Keratinocyte (primary cell): ENCODE data around the gene CRACR2B. TPM values are rescaled to one million over a fixed set of nuclear protein-coding genes. Genes with fewer than 3 reads are reported as not detected.
A peak's percentile ranks its signal among the peaks of the same experiment; 100 is the strongest.

Experiments used
- DNase-seq: peaks from one replicate; pipeline ENCODE4 v3.0.0-alpha.2; 2011; ENCODE audit warnings: low read depth, missing footprints, low spot score
- FAIRE-seq: peaks from 2 replicates; lab custom pipeline; 2011; peaks lifted over from hg19 to GRCh38; lab: Jason Lieb, UNC
- H2AFZ ChIP-seq: 2 replicates; pipeline ENCODE4 v1.6.0; 2012; ENCODE audit warnings: low read length, control low read depth, inconsistent platforms; ENCODE audit not compliant: control insufficient read depth
- H3K27ac ChIP-seq: 2 replicates; pipeline ENCODE4 v1.5.1; 2011; ENCODE audit warnings: low read length; ENCODE audit not compliant: control insufficient read depth, insufficient read depth
- H3K27me3 ChIP-seq: 3 replicates; pipeline ENCODE4 v1.6.0; 2011; ENCODE audit warnings: low read length; ENCODE audit not compliant: control insufficient read depth, insufficient read depth; ENCODE audit errors: extremely low read depth
- H3K36me3 ChIP-seq, 2 experiments: 2 replicates in 1 of 2; 3 replicates in 1 of 2; pipeline ENCODE4 v1.5.1; 2011; ENCODE audit warnings: low read length in 2 of 2, mild to moderate bottlenecking in 1 of 2; ENCODE audit not compliant: control insufficient read depth in 2 of 2, insufficient read depth in 2 of 2; ENCODE audit errors: extremely low read depth in 1 of 2
- H3K4me1 ChIP-seq: 3 replicates; pipeline ENCODE4 v1.5.1; 2011; ENCODE audit warnings: low read length; ENCODE audit not compliant: control insufficient read depth, insufficient read depth; ENCODE audit errors: extremely low read depth
- H3K4me2 ChIP-seq: 3 replicates; pipeline ENCODE4 v1.6.0; 2011; ENCODE audit warnings: low read depth, low read length; ENCODE audit not compliant: control insufficient read depth, insufficient read depth; ENCODE audit errors: extremely low read depth
- H3K4me3 ChIP-seq, 3 experiments: fragments of 200-600 bp in 1 of 3; sonication (generic) in 1 of 3; 2 replicates in 2 of 3; 3 replicates in 1 of 3; pipeline ENCODE4 v1.5.1; 2011 to 2016; ENCODE audit warnings: low read length in 3 of 3, mild to moderate bottlenecking in 3 of 3, control low read depth in 2 of 3, inconsistent platforms in 1 of 3, low read depth in 1 of 3, mixed read lengths in 1 of 3, mixed run types in 1 of 3, moderate library complexity in 1 of 3; ENCODE audit not compliant: control insufficient read depth in 2 of 3, insufficient read depth in 2 of 3; ENCODE audit errors: extremely low read depth in 1 of 3
- H3K79me2 ChIP-seq: 2 replicates; pipeline ENCODE4 v1.6.0; 2012; ENCODE audit warnings: low read length; ENCODE audit not compliant: control insufficient read depth, insufficient read depth
- H3K9ac ChIP-seq: 3 replicates; pipeline ENCODE4 v1.6.0; 2011; ENCODE audit warnings: low read length; ENCODE audit not compliant: control insufficient read depth, insufficient read depth; ENCODE audit errors: extremely low read depth
- H3K9me1 ChIP-seq: 3 replicates; pipeline ENCODE4 v1.6.0; 2011; ENCODE audit warnings: low read length; ENCODE audit not compliant: control insufficient read depth, insufficient read depth; ENCODE audit errors: extremely low read depth
- H3K9me3 ChIP-seq: 2 replicates; pipeline ENCODE4 v1.5.1; 2012; ENCODE audit warnings: low read depth, low read length; ENCODE audit not compliant: control insufficient read depth
- H4K20me1 ChIP-seq: 3 replicates; pipeline ENCODE4 v1.6.0; 2011; ENCODE audit warnings: low read length; ENCODE audit not compliant: control insufficient read depth, insufficient read depth; ENCODE audit errors: extremely low read depth
- CTCF ChIP-seq, 3 experiments: IDR thresholded peaks in 1 of 3; conservative IDR thresholded peaks in 1 of 3; optimal IDR thresholded peaks in 1 of 3; 2 replicates in 2 of 3; 3 replicates in 1 of 3; pipeline versions ENCODE3 to v1.5.1; 2011; ENCODE audit warnings: low read length in 3 of 3, mild to moderate bottlenecking in 3 of 3, moderate library complexity in 2 of 3, control low read depth in 1 of 3, inconsistent platforms in 1 of 3; ENCODE audit not compliant: insufficient read depth in 2 of 3; ENCODE audit errors: extremely low read depth in 1 of 3
- EZH2 ChIP-seq: IDR thresholded peaks from one replicate; pipeline ENCODE4 v1.6.1; 2012; ENCODE audit warnings: inconsistent platforms, mild to moderate bottlenecking, low read length, moderate library complexity
- dilution Hi-C: fragments of 300-500 bp; cut with MboI; formaldehyde crosslinking; loops from one replicate; pipeline ENCODE4 v1.7.0; 2020; ENCODE audit warnings: low sequenced_read_pairs; ENCODE audit not compliant: extremely low pct_ligation_motif_present
- polyA plus RNA-seq, 5 experiments: library from polyadenylated mRNA; depleted of rRNA in 3 of 5; stranded (reverse) in 3 of 5; stranded (forward) in 1 of 5; unstranded in 1 of 5; fragments of >200 nt; gene quantifications; 1 replicate in 1 of 5; 2 replicates in 3 of 5; 3 replicates in 1 of 5; pipeline versions ENCODE4 v1.2.1 to v1.2.3, GENCODE V29; 2011 to 2012; ENCODE audit warnings: missing spikeins in 2 of 5, low read depth in 1 of 5, low replicate concordance in 1 of 5

The CRACR2B gene
- polyA plus RNA-seq, 1 donor (not counting 4 experiments of a cell fraction or from before 2014, with no cell fraction given), result 0.17 TPM

GRCh38 chr11:845872-846495 is 18.3 kb downstream of the CRACR2B start:
- H3K79me2 ChIP-seq, result peaks cover 36% of the 10 kb centered on the region
- no peak for TF ChIP-seq EZH2
- peak overlapping the region in 1 of 3 experiments; percentile 19 for H3K4me3 ChIP-seq
- dilution Hi-C loops, result no loop called here
- peak overlapping the region; percentile 77 for H3K9ac ChIP-seq
- peak overlapping the region; percentile 88 for H3K27ac ChIP-seq
- FAIRE-seq, result peak; percentile 49
- DNase-seq, result no peak
- H3K4me2 ChIP-seq, result peak overlapping the region; percentile 90
- H3K27me3 ChIP-seq, result no peaks in the 10 kb centered on the region
- H3K9me3 ChIP-seq, result no peaks in the 10 kb centered on the region
- peaks cover 5% of the 10 kb centered on the region for H3K9me1 ChIP-seq
- peaks cover 14% of the 10 kb centered on the region for H4K20me1 ChIP-seq
- peaks cover 51% of the 10 kb centered on the region for H3K4me1 ChIP-seq
- H3K36me3 ChIP-seq, result peaks cover 0 to 7% of the 10 kb centered on the region in 2 experiments
- no peak overlapping the region for H2AFZ ChIP-seq

GRCh38 chr11:846496-847098 is 18.9 kb downstream of the CRACR2B start:
- no peaks in the 10 kb centered on the region for H3K9me3 ChIP-seq
- FAIRE-seq (peak; percentile 100), DNase-seq (no peak)
- peak overlapping the region; percentile 77 for H3K9ac ChIP-seq
- peak overlapping the region; percentile 90 for H3K4me2 ChIP-seq
- peaks cover 3 to 4% of the 10 kb centered on the region in 2 experiments for H3K36me3 ChIP-seq
- peaks cover 48% of the 10 kb centered on the region for H3K4me1 ChIP-seq
- H3K27ac ChIP-seq, result peak overlapping the region; percentile 88
- H3K4me3 ChIP-seq, result peak overlapping the region in 1 of 3 experiments; percentile 19
- peaks cover 12% of the 10 kb centered on the region for H4K20me1 ChIP-seq
- peaks cover 5% of the 10 kb centered on the region for H3K9me1 ChIP-seq
- dilution Hi-C loops, result no loop called here
- H2AFZ ChIP-seq, result no peak overlapping the region
- H3K79me2 ChIP-seq, result peaks cover 30% of the 10 kb centered on the region
- no peak for TF ChIP-seq CTCF (optimal IDR thresholded peaks at IDR 0.05 in 1 of 3, IDR thresholded peaks at IDR 0.05 in 1 of 3, conservative IDR thresholded peaks at IDR 0.05 in 1 of 3; ENCODE audit: extremely low read depth in 1 of 3, insufficient read depth in 2 of 3, low read length in 3 of 3)
- no peak for TF ChIP-seq EZH2
- no peaks in the 10 kb centered on the region for H3K27me3 ChIP-seq
